Stimulated activated CD8-positive, alpha-beta memory T cell treated with anti-CD3 and anti-CD28 coated beads, Interleukin-15, amount 100 ng/mL, for 1 hour (primary cell): Measurements from ENCODE around the gene CRMP1.

ENCODE experiments used
- DNase-seq: peaks from one replicate; pipeline ENCODE4 v3.0.0-alpha.2; 2020; ENCODE audit warnings: low read depth

CRMP1 gene

GRCh38 chr4:5888222-5889001 is 4.5 kb downstream of the CRMP1 start:
- no peak for DNase-seq

GRCh38 chr4:5887361-5888221 is 5.3 kb downstream of the CRMP1 start:
- no peak for DNase-seq

DNA sequence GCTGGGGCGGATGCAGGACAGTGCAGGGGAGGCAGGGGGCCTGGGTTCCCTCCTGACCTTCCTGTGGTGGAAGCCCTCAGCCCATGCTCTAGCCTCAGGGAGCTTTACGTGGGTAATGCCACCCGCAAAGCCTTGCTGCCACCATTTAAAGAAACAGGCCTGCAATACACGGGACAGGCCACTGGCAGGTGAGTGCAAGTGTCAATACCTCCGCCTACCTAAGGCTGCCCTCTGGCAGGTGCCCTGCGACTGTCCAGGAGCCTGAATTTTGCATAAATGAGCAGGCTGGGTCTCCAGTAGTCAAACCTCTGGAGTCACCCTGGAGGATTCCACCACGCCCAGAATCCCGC is 5.9 kb downstream of the CRMP1 start:
- DNase-seq: no peak

DNA sequence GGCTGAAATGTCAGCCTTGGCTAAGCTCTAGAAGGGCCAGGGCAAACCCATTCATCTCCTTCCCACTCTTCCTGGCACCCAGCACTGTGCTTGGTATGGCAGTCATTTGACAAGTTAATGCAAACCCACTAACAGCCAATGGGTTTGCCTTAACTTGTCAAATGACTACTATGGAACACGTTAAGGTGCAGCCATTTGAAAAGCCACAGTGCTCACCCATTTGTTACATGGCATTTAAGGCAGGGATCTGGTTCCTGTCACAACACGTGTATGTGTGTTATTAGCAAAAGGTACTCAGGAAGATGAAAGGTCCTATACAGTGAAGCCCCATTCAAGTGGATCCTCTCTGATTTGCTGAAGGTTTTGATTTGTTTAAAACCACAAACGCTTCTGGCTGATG is 7.2 kb downstream of the CRMP1 start:
- no peak for DNase-seq

DNA sequence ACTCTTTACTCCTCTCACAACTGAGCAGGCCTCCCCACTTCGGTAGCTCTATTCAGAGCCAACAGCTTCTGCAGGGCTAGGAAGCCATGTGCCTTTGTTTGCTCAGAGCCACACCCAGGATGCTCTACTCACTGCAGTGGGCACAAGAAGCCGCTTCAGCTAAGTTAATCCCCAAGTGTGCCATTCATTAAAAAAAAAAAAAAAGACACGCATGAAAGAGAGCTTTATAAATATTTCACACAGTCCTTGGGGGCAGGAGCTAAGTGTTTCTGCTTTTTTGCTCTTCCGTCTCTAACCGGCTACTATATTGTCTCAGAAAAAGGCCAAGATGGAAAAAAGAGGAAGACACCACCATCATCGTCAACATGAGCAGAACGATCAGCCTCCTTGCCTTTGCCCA is 8.1 kb downstream of the CRMP1 start:
- no peak for DNase-seq

- no peak for DNase-seq
Observed at GRCh38 chr4:5883916-5884315, 9.0 kb downstream of the CRMP1 start.

DNA sequence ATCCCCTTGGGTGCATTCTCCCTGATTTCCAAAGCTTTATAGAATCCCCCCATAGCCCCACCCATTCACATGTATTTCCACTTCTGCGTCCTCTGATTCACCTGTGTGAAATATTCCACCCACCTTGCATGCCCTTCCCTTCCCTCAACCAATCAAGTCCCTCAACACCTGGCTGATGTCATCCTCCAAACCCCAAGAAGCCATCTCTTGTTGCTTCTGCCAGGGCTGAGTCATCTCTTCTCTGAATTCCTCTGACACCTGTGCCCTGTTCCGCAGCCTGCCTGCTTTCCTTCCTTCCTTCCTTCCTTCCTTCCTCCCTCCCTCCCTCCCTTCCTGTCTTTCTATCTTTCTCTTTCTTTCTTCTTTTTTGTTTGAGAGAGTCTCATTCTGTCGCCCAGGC is 9.9 kb downstream of the CRMP1 start:
- no peak for DNase-seq

DNA sequence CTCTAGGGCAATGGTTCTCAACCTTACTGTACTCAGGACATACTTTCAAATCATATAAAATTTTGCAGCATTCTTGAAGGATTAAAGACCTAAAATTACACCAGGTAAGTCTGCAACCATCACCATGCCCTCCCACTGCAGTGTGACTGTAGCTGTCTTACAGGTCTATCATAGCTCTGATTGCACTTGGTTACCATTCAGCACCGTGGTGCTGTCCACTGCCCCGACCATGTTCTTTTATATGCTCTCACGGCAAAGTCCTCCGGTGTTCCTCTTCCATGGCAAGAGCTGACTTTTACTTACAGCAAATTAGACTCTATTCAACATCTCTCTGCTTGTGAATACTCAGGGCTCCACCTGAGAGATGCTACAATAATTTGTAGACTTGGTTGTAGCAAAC is 11.5 kb downstream of the CRMP1 start:
- no peak for DNase-seq

GRCh38 chr4:5878359-5878758 is 14.5 kb downstream of the CRMP1 start:
- no peak for DNase-seq

DNA sequence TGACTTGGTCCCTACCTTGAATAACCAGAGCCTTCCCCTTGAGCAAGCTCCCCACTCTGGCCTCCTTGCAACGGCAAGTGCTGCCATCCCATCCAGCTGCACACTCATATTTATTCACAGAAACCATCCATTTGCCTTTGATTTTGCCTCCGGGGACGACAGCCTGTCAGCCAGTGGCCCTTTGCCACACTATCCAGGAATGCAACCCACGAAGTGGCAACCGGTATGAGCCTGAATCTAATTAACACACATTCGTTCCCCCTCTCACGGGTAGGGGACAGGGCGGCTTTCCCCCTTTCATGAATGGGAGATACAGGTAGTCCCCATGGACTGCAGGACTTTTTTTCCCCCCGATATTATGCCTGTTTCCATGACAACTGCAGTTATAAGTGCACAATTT is 15.5 kb downstream of the CRMP1 start:
- DNase-seq: no peak

- DNase-seq: no peak
Observed at GRCh38 chr4:5874811-5875449, 18.0 kb downstream of the CRMP1 start.

DNA sequence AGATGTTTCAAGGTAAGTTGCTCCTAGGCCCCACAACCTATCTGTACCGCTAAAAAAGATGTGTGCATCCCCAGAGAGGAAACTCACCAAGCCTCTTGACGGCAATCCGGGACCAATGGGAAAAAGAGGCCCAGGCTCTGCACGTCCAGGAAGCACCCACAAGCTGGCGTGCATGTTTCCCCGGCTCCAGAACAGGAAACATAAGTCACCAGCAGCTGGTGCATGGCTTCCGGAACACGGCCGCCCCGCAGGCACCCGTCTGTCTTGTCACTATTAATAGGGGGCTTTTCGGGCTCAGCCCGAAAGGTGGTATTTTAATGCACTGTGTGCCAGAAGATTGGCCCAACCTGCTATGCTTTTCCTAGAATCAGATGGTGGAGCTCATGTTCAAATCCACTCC is 22.2 kb downstream of the CRMP1 start:
- DNase-seq: no peak

DNA sequence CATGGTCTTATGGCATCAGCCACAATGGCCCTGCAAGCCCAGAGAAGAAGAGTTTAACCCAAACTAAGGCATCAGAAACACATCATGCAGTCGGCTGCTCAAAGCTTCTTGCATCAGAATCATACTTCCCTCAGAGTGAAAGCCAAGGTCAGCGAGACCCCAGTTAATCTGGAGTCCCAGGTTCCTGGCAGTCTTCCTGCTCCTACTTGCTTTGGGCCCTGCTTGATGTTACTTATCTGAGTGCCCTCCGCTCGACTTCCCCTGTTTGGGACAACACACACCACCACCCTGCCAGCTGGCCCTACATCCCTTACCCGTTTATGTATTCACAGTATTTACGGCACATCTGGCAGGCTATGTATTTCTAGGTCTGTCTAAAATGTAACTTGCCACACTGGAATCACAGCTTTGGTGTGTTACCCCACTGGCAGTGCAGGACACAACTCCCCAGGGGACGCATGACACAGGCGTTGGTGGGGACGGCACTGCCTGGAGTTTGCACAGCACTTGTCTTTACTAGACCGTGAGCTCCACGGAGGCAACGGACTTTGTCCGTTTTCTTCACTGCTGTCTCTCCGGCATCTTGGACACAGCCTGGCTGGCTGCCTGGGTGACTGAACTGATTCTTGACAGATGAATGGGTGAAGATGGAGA is 22.8 kb downstream of the CRMP1 start:
- DNase-seq: no peak

DNA sequence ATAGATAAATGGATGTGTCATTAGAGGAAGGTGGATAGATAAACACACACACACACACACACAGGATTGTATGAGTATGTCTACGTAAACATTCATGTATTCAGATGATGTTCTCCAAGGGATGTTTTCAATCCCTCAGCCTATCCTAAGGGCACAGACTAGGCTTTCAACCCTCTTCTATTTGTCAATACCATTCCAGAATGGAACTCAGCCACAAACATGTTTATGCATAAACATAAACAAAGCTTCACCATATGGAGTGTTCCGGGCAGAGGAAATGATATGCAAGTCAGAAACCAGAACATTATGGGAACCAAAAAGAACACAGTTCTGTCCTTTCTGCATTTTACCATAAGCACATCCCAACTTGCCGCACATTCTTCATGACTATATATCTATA is 25.0 kb downstream of the CRMP1 start:
- DNase-seq: no peak

- DNase-seq: no peak
Observed at GRCh38 chr4:5866841-5867813, 25.8 kb downstream of the CRMP1 start.

- DNase-seq: no peak
Observed at GRCh38 chr4:5865896-5866599, 26.8 kb downstream of the CRMP1 start.

DNA sequence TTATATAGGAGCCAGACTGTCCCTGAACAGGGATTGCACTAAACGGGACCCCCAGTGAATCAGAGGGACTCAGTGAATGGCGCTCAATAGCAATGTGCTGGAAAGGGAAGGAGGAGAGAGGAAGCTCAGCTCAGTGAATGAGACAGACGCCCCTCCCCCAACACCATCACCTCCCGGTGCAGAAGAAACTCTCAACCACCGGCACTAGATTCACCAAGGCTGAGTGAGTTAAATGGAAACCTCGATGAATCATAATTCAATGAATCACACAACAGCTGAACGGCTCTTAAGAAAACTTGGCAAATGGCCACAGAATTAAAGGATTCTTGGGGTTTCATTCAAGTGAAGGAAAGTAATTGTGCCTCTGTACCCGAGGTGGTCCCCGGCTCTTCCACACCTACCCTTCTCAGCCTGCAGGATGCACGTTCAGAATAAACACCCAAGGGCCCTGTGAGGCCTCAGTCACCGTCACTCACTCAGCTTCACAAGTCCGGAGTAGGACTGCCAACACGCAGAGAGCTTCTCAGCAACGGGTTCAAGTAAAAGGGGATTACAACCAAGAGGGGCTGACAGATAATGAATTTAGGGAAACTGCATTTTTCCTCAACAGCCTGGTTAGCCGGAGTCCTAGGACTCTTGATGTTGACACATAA is 29.3 kb downstream of the CRMP1 start:
- no peak for DNase-seq

DNA sequence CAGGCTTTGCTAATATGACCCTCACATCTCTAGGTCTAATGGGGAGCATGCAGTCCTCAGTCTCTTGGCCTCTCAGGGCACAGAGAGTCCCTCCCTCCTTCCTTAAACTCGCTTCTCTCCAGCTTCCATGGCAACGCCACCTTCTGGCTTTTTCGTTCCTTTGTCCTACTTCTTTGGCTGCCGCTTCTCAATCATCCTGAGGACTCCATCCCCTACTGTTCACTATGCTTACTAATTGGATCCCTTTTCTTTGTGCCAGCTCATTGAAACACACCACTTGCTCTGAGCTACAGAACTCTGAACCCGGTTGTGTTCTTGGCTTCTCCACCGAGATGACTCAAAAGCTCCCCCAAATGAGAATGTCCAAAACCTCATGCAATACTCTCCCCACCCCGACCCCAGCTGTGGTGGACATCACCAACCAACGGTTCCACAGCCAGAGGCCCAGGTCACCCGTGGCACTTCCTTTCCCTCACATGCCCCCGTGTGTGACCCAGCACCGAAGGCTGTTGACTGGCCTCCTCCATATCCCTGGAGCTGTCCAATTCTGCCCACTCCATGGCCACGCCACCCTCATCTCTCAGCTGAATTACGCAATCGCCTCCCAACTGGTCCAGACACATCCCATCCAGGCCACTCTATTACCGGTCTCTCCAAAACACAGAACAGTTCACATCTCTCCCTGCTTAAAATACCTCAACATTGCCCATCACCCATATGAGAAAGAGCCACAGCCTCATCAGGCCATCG is 34.7 kb downstream of the CRMP1 start:
- DNase-seq: no peak

DNA sequence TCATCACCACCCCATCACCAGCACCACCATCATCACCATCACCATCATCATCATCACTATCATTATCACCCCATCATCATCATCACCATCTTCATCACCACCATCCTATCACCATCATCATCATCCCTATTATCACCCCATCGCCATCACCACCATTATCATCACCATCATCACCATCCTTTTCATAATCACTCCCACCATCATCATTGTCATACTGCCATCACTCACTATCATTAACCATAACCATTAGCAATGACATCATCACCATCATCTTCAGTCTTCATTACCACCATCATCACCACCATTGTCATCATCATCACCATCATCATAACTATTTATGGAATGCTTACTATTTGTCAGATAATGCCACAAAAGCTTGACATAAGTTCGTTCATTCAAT is 35.7 kb downstream of the CRMP1 start:
- DNase-seq: no peak
